ENCODE results near the gene DTX3.

DTX3 gene

DNA sequence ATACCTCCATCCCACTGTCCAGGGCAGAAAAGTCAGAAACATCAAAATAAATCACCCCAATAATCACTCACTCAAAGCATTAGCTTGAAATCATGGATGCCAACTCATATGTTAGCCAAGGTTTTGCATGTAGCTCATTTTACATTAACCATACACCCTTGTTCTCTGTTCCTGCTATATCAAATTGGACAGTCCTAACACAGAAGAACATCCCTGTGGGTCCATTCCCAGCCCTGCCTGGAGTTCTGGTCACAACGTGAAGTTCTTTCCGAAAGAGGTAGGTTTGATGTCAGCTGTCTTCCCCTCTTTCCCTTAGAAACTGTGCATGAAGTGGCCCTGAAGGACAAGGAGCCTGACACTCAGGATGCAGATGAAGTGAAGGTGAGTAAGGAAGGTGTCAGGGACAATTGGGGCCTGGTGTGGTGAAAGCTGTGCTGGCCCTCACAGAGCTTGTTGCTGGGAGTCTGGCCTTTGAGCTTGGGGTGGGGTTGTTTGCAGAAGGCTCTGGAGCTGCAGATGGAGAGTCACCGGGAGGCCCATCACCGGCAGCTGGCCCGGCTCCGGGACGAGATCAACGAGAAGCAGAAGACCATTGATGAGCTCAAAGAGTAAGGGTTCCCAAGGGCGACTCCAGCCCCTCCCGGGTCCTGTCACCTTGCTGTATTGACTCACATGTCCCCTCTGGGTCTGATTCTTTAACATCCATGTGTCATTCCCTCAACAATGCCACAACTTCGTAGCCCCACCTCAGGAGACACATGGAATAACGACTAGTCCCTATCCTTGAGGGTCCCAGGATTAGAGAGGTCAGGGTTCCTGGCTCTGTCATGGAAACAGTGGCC is 28.6 kb upstream of the DTX3 start:
- Histone ChIP-seq H3K4me3 (ENCODE audit: low read depth, low read length) (no peak overlapping the region), H3K36me3 (replicated peaks) (no peaks in the 10 kb centered on the region), H3K27me3 (replicated peaks) (no peaks in the 10 kb centered on the region), H3K27ac (no peak overlapping the region)
- no peak for DNase-seq
- TF ChIP-seq, protein P1, sequence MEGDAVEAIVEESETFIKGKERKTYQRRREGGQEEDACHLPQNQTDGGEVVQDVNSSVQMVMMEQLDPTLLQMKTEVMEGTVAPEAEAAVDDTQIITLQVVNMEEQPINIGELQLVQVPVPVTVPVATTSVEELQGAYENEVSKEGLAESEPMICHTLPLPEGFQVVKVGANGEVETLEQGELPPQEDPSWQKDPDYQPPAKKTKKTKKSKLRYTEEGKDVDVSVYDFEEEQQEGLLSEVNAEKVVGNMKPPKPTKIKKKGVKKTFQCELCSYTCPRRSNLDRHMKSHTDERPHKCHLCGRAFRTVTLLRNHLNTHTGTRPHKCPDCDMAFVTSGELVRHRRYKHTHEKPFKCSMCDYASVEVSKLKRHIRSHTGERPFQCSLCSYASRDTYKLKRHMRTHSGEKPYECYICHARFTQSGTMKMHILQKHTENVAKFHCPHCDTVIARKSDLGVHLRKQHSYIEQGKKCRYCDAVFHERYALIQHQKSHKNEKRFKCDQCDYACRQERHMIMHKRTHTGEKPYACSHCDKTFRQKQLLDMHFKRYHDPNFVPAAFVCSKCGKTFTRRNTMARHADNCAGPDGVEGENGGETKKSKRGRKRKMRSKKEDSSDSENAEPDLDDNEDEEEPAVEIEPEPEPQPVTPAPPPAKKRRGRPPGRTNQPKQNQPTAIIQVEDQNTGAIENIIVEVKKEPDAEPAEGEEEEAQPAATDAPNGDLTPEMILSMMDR (IDR thresholded peaks at IDR 0.05; ENCODE audit: low read depth, low read length, missing control alignments) = no peak
- in situ Hi-C loops (cut with HindIII; ENCODE audit: low pct_ligation_motif_present, low sequenced_read_pairs) = no loop called here

DNA sequence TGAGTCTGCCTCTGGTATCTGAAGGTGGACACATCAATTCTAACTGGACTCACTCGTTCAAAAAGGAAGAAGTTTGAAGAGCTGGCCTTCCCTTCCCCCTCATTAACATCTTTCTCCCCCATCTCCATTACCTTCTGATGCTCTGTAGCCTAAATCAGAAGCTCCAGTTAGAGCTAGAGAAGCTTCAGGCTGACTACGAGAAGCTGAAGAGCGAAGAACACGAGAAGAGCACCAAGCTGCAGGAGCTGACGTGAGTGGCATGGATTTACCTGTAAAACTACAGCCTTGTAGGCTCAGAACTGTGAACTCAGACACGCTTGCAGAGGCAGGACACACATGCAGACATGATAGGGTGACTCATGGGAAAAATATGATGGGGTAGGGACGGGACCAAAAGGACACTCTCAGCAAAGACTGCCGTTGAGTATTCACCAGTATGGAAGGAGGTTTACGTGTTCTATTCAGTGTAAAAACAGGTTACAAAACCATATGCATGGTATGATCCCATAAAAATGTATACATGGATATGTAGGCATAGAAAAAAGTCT is 27.9 kb upstream of the DTX3 start:
- no peak overlapping the region for H3K27ac ChIP-seq
- in situ Hi-C loops (cut with HindIII; ENCODE audit: low pct_ligation_motif_present, low sequenced_read_pairs) = no loop called here

DNA sequence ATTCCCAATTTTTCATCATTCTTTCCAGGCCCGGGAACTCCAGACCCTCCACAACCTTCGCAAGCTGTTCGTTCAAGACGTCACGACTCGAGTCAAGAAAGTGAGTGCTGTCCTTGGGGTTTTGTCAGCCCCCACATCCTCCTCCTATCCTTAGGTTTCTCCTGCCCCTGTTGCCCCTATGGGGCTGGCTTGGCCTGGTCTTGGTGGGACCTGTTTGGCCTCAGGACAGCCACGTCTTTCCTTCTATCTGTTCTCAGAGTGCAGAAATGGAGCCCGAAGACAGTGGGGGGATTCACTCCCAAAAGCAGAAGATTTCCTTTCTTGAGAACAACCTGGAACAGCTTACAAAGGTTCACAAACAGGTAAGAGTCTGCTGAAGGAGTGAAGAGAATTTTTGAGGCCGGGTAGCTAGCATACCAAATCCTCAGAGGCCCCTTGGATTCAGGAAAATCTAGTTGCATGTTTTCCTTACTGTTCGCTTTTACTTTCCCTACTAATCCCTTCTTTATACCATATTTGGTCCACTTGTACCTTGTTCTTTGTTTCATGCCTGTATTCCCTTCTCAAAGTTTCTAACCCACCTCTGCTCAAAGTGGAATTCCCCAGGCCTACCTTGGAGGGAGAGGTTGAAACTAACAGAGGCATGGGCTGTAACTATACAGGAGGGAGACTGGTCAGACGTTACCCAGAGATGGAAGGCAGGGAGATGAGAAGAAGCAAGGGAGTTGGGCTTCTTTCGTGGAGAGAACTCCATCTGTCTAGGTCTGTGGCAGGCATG is 26.5 kb upstream of the DTX3 start:
- Histone ChIP-seq H3K36me3 (replicated peaks) (no peaks in the 10 kb centered on the region), H3K4me3 (ENCODE audit: low read depth, low read length) (no peak overlapping the region), H3K27me3 (replicated peaks) (no peaks in the 10 kb centered on the region), H3K27ac (no peak overlapping the region)
- no peak for DNase-seq
- TF ChIP-seq, protein P1 (IDR thresholded peaks at IDR 0.05; ENCODE audit: low read depth, low read length, missing control alignments) = no peak
- in situ Hi-C loops (cut with HindIII; ENCODE audit: low pct_ligation_motif_present, low sequenced_read_pairs) = no loop called here

More for the DNA sequence above, 27.9 kb upstream of the DTX3 start:
- no peak overlapping the region for H3K4me3 ChIP-seq (ENCODE audit: low read depth, low read length)
- DNase-seq = no peak
- H3K27me3 ChIP-seq (replicated peaks) = no peaks in the 10 kb centered on the region
- no peaks in the 10 kb centered on the region for H3K36me3 ChIP-seq (replicated peaks)
- TF ChIP-seq, protein P1 (IDR thresholded peaks at IDR 0.05; ENCODE audit: low read depth, low read length, missing control alignments) = no peak

DNA sequence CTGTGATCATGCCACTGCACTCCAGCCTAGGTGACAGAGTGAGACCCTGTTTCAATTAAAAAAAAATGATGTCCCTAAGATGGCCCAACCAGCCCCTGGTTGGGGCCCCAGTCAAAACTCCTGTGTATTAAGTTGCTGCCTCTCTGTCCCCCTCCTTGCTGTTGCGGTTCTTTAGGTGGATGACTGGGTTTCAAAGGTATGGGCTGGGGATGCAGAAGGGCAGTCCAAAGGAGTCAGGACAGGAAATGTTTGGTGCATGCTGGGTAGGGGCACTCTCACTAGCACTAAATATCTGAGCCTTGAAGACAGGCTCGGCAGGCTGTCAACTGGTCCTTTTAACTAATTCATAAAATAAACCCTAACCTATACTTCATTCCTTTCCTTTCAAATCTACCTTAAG is 25.6 kb upstream of the DTX3 start:
- in situ Hi-C loops (cut with HindIII; ENCODE audit: low pct_ligation_motif_present, low sequenced_read_pairs) = no loop called here
- no peak overlapping the region for H3K4me3 ChIP-seq (ENCODE audit: low read depth, low read length)
- no peak for DNase-seq
- no peaks in the 10 kb centered on the region for H3K27me3 ChIP-seq (replicated peaks)
- no peak overlapping the region for H3K27ac ChIP-seq
- TF ChIP-seq, protein P1 (IDR thresholded peaks at IDR 0.05; ENCODE audit: low read depth, low read length, missing control alignments) = no peak
- H3K36me3 ChIP-seq (replicated peaks) = no peaks in the 10 kb centered on the region

DNA sequence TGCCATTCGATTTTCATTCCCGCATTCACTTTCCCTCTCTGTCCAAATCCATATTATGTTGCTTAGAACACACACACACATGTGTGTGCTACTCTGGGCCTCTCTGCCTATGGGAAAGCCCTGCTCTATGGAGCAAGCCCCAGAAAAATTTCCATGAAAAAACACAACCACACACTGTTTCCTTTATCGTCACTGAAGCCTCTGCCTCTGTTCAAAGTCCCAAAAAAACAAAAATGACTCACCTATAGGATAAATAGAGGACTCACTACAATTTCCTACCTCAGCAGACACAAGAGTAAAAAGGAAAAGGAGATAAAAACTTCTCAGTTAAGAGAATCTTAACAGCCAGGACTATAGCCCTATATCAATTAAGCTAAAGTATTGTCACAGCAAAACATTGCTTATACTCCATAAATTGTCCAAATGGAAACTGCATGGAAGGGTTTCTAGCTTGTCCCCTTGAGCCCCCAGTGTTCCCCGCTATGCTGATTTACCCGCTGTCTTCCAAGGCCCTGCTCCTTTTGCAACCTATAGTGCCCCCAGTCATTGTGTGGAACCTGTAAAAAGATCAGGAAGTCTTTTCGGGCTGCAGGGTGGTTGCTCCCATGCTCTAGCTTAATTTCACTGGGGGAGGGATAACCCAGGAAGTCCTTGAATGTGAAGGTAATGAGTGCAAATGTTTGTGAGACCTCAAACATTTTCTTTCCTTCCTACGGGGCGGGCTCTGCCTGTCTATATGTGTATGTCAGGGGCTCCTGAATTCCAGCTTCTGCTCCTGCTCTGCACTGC is 24.8 kb upstream of the DTX3 start:
- Histone ChIP-seq H3K4me3 (ENCODE audit: low read depth, low read length) (no peak overlapping the region), H3K27me3 (replicated peaks) (no peaks in the 10 kb centered on the region), H3K27ac (no peak overlapping the region), H3K36me3 (replicated peaks) (no peaks in the 10 kb centered on the region)
- no peak for DNase-seq
- in situ Hi-C loops (cut with HindIII; ENCODE audit: low pct_ligation_motif_present, low sequenced_read_pairs) = no loop called here
- TF ChIP-seq, protein P1 (IDR thresholded peaks at IDR 0.05; ENCODE audit: low read depth, low read length, missing control alignments) = no peak

All from brain microvascular endothelial cell (primary cell).